ENCODE measurements around the gene CNPY3.

GRCh38 chr6:42978839-42979522, 49.7 kb downstream of the CNPY3 start, which contains the start of gene PEX6:
- TF ChIP-seq CTCF (IDR thresholded peaks at IDR 0.05) = peak in 1 of 6 experiments; percentile 2
- peak; percentile 74 to 87 for TF ChIP-seq POLR2A (IDR thresholded peaks at IDR 0.05)

Measured in Peyer's patch (tissue), 4 donors.